GM12874 (cell line): Measurements from ENCODE around the gene KIAA1191.

Experiments
- TF ChIP-seq, protein P1 (sequence below): IDR thresholded peaks from 2 replicates; pipeline ENCODE4 v1.5.1; 2011; ENCODE audit warnings: low read depth, mild to moderate bottlenecking, control low read depth, low read length, moderate library complexity; ENCODE audit not compliant: insufficient read depth

KIAA1191 gene

DNA sequence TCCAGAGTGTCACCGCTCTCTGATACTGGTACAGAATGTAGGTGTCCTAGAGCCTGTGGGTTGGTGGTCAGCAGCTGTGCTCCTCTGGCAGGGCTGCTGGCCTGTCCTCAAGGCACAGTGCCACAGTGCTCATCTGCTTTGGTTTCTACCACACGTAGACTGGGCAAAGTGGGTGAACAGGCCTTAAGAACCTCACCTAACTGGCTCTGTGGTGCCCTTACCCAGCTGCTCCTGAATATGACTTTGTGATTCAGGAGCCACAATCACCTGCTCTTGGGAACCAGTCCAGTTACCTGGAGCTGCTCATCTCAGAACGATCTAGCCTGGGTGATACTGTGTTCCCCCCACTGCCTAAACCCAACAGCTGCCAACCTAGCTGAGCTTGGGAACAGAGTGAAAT lies 20.4 kb upstream of the KIAA1191 start:
- TF ChIP-seq, protein P1, sequence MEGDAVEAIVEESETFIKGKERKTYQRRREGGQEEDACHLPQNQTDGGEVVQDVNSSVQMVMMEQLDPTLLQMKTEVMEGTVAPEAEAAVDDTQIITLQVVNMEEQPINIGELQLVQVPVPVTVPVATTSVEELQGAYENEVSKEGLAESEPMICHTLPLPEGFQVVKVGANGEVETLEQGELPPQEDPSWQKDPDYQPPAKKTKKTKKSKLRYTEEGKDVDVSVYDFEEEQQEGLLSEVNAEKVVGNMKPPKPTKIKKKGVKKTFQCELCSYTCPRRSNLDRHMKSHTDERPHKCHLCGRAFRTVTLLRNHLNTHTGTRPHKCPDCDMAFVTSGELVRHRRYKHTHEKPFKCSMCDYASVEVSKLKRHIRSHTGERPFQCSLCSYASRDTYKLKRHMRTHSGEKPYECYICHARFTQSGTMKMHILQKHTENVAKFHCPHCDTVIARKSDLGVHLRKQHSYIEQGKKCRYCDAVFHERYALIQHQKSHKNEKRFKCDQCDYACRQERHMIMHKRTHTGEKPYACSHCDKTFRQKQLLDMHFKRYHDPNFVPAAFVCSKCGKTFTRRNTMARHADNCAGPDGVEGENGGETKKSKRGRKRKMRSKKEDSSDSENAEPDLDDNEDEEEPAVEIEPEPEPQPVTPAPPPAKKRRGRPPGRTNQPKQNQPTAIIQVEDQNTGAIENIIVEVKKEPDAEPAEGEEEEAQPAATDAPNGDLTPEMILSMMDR, result no peak

DNA sequence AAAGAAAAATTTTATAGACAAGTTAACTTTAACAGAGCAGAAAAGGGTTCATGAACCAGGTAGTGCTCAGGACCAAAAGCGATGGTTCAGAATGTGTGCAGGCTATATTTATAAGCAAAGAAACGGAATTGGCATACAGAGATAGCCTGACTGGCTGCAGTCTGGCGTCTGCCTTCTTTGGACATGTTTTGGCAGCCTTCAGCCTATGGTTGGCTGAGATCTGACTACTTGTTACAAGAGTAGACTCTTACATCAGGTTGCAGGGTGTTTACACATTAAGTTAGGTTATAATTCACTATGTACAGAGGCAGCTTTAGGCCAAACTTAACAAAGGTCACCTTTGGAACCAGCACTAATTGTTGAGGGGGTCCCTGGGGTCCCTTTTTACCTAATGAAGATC lies 19.9 kb upstream of the KIAA1191 start:
- TF ChIP-seq, protein P1, result no peak

DNA sequence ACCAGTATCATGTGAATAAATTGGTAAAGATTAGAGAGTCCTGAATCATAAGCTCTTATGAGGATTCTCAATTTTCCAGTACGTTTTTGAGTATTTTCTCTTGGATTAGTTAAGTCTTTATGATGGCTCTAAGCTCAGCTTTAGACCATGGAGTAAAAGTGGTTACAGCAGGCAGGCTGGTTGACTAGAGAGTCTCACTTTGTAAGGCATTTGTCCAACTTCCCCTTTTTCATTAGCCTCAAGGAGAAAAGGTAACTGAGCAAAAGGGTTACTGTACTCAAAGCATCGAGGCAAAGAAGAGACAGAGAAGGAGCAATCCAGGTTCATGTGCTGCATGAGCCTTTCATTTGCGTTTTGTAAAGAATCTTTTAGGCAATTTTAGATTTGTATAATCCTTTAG lies 18.3 kb upstream of the KIAA1191 start:
- TF ChIP-seq, protein P1, result no peak

DNA sequence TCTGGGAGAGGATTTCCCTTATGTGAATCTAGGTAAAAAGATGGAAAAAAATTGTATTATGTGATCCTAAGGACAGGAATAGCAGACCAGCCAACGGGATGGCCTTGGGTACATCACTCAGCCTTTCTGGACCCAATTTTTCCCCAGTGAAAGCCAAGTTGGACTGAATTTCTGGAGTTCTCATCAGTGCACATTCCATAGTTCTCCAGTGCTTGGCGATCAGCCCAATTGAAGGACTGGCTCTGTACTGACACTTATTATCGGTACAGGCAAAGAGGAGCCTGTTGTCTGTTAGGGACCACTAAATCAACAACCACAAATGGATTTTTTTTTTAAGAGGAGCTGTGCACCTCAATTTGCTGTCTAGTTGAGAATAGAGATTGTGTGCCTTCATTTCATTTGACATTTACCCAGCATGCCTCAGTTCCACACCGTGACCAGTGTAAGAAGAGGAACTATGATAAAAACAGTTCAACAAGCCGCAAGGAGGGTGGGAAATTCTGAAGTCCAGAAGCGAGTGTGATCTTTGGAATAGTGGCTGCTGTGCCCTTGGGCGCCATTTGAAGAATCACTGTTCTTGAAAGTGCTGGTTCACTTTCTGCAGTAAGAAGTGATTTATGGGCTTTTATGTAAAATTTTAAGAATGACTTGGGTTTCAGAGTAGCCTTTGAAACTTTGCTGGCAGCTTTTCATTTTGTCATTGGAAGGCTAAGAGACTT lies 11.7 kb upstream of the KIAA1191 start:
- TF ChIP-seq, protein P1, result no peak

DNA sequence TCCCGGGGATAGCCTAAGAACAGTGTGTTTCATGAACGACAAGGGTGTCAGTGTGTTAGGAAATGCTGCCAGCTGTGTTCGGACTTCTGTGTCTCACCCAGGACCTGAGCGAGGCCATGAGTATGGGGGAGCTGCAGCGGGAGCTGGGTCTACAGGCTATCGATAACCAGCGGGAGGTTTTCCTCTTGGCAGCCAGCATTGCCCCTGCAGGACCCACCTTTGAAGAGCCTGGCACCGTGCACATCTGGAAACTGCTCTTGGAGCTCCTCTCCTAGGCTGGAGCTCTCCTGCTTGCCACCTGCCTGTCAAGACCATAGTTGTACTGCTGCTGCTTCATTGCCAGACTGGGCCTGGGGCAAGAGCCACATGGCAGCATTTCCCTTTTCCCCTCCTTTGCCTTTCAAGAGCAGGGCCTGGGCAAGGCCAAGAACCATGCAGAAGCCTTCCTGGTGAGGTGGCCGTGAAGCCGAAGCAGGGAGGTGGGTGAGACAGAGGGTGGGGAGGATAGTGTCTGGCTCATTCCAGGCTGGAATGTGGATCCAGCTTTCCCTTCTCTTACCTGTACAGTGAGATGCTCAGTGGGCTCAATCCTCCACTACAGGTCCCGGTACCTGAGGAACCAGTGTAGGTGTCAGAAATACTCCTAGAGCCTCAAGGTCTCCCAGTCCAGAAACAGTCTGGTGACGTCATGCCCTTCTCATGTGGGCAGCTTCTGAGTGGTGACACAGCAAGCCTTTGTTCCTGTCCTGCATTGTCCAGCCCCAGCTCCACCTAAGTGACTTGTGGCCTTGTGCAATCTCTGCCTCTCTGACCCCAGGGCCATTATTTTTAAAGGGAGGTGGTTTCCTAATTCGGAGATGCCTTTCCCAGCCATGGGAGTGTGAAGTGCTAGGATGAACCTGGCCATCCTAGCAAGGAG lies 10.3 kb upstream of the KIAA1191 start:
- TF ChIP-seq, protein P1, result no peak

DNA sequence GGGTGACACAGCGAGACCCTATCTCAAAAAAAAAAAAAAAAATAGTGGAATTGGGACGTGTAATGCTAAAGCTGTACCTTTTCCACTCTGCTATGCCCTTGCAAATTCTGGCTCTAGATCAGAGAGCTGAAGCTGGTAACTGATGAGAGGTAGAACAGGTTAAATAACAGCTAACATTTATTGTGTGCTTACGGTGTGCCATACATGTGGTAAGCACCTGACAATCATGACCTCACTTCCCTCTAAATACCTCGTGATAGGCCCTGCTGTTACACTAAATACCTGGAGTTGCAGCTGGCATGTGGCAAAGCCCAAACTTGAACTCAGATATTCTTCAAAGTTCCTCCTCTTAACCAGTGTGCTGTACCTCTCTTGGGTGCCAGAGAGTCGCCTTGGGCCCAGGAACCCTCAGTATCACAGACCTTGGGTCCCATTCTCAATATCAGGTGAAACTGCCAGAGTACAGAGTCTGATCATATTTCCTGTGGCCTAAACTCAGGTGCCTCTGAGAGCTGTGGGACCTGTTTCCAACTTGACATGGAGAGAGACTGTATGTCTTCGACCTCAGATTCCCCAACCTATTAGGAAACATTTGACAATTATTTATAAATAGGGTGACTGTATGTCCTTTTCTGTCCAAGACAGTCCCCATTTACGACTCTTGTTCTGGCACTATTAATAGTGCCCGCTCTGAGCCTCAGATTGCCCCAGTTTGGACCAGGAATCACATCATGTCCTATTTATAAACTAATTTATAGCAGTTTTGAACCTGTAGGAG lies 8.6 kb upstream of the KIAA1191 start:
- TF ChIP-seq, protein P1, result no peak

DNA sequence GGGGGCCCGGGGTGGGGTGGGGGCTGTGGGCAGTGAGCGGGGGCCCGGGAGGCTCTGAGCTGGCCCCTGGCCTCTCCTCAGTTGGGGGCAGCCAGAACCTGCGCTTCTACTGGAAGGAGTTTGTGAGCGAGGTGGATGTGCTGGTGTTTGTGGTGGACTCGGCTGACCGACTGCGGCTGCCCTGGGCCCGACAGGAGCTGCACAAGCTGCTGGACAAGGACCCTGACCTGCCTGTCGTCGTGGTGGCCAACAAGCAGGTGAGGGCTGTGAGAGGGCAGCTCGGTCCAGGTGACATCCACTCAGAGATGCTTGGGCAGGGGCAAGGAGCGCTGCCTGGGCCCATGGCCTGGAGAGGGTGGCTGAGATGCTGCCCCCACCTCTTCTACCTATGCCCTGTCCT lies 7.2 kb upstream of the KIAA1191 start:
- TF ChIP-seq, protein P1, result no peak
